Measurements from ENCODE around the gene KCNH6.
A peak's percentile ranks its signal among the peaks of the same experiment; 100 is the strongest.

KCNH6 gene

GRCh38 chr17:63523253-63523855, at the start of gene KCNH6:
TSS of gene KCNH6 (plus strand) at chr17:63523358. CDS start at chr17:63523414, 56 bp downstream.
- DNase-seq (ENCODE audit: low read depth), result no peak

DNA sequence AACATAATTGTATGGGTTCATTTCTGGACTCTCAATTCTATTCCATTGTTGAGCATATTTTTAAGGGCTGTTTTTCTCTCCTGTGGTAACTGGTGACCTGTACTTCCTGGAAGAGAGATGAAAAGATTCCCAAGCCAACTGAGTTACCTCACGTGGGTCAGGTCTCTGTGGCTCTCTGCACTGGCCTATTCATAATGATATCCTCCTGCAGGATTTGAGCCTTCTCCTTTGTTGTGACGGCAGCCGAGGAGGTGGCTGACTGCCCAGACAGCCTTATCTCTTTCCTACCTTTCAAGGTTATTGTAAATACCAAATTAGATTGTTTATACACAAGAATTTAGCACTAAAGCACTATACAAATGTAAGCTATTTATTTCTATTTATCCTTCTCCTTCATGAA, 49.0 kb upstream of the KCNH6 start:
- DNase-seq (ENCODE audit: low read depth), result no peak

DNA sequence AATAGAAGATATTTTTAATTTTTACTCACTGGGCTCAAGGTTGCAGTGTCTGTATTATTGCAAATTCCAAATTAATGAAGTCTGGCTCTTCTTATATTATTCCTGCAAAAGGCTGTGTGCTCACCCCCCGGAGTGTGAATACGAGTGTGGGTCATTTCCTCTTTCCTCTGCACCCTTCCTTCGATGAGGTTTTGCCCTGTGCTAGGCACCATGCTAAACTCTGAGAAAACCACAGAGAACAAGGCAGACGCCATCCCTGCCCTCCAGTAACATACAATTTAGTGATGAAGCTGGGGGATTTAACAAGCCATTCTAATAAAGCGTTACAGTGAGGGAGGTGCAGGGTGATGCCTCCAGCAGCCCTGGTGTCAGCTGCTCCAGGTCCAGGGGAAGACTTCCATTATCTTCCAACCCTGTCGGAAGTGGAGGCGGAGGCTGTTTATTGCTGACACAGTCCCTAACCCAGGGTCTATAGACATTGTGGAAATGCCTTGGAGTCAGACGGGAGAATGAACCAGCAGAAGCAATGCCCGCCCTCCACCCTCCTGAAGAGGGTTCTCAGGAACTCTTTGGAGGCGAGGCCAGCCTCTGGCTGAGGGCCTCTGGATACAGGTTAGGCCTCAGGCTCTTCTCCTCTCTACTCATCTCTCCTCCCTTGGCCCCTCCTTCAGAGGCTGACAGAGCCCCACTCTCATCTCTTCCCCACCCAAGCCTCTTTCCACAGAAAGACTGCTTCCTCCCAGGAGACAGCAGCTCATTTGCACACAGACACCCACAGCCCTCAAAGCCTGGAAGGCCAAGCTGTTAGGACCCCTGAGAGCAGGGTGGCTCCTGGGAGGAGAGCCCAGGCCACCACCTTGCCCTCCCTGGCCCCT, 48.3 kb upstream of the KCNH6 start:
- DNase-seq (ENCODE audit: low read depth), result no peak

GRCh38 chr17:63475491-63476412, 47.4 kb upstream of the KCNH6 start:
- no peak for DNase-seq (ENCODE audit: low read depth)

DNA sequence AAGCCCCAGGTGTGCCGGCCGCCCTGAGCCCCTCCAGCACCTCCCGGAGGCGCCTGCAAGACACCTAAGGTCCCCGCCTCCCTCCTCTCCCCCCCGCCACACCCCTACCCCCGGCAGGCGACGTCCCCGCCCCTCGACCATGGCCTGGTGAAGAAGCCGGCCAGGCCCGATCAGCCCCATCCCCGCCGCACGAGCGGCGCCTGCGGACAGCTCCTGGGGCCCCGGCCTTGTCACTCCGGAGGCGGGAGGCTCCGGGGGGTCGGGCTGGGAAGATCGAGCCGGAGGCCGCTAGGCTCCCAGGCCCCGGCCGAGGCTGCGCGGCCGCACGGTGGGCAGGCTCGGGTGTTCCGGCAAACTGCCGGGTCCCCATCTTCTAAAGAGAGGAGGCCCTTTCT, 46.7 kb upstream of the KCNH6 start:
- peak; percentile 18 for DNase-seq (ENCODE audit: low read depth)

GRCh38 chr17:63476854-63477479, 46.2 kb upstream of the KCNH6 start, which contains the start of gene ACE:
TSS of gene ACE (plus strand) at chr17:63477061. CDS start at chr17:63477095, 34 bp downstream.
- peak; percentile 32 for DNase-seq (ENCODE audit: low read depth)

DNA sequence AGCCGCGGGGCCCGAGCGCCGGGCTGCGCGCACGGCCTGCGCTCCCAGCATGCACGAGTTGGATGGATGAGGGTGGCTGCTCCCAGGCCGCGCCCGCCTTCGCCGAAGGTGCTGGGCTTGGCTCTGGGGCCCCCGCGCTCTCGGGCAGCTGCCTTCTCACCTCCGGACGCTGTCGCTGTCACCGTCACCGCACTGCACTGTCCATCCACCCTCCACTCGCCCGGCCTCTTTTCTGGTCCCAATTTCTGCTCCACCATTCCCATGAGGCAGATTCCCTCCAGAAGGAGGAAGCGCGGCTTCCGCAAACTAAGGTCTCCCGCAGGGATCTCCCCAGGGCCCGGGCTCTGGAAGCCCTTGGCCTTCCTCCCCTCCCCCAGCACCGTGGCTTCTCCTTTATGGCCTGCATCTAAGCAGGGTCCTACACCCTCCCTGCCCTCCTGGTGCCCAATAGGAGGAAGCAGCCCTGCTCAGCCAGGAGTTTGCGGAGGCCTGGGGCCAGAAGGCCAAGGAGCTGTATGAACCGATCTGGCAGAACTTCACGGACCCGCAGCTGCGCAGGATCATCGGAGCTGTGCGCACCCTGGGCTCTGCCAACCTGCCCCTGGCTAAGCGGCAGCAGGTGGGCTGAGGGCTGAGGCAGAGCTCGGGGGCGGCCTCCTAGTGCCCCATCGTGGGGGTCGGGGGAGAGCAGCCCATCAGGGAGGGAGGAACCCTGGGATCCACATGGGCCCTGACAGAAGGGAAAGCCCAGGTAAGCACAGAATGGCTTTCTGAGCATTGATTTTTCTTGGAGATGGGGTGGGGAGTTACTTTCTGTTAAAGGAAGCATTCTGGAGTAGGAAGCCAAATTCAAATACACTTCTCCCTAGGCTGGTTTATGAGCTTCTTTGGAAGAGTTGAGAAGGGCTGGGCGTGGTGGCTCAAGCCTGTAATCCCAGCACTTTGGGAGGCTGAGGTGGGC, 45.4 kb upstream of the KCNH6 start:
- no peak for DNase-seq (ENCODE audit: low read depth)

DNA sequence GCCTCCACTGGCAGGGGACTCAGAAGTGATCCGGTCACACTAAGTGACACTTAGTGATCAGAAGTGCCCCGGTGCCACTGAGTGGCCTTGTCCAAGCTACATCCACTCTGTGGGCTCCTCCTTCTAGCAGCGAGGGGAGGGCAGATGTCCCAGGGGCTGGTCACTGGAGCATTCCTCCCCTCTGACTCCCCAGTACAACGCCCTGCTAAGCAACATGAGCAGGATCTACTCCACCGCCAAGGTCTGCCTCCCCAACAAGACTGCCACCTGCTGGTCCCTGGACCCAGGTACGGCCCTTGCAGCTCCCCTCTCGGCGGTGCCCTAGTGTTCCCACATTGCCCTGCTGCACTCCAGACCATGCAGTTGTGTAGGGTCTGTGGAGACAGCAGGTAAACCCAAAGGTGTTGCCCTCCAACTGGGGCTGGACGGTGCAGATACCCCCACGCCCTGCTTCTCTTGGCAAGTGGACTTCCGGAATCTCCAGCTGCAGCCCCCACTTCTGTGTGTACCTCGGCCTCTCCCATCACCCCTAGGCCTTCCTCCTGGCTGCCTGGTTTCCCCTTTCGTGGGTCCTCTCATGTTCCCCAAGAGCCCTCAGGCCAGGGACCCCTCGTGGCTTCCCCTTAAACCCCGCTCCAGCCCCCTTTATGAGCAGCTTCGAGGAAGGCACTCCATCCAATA, 44.2 kb upstream of the KCNH6 start:
- peak; percentile 97 for DNase-seq (ENCODE audit: low read depth)

GRCh38 chr17:63479495-63480184, 43.5 kb upstream of the KCNH6 start:
- DNase-seq (ENCODE audit: low read depth), result no peak

- no peak for DNase-seq (ENCODE audit: low read depth)
Observed at GRCh38 chr17:63480192-63480784, 42.9 kb upstream of the KCNH6 start.

DNA sequence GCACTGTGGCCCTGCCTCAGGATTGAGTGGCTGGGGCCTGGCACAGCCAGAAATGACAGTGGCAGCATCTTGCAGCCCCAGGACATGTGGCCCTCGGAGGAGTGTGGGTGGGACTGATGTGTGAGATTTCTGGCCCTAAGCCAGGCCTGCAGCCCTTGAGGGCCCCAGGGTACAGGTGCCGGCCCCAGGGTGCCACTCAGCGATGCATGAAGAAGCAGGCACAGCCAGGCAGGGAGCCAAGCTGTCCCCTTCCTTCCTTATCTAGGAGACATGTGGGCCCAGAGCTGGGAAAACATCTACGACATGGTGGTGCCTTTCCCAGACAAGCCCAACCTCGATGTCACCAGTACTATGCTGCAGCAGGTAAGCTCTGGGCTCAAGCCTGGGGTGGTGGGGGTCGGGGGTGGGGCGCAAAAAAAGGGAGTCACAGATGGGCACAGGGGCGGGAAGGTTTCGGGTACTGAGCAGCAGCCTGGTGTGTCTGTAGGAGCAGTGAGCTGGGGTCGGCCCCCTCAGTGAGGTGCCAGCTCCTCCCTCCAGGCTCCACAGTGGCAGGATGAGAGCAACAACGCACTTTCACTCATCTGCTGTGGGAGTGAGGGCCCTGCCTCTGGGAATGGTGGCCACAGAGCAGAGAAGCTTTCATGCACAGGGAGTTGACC, 42.2 kb upstream of the KCNH6 start:
- no peak for DNase-seq (ENCODE audit: low read depth)

GRCh38 chr17:63481488-63481870, 41.7 kb upstream of the KCNH6 start:
- no peak for DNase-seq (ENCODE audit: low read depth)

GRCh38 chr17:63482509-63482908, 40.6 kb upstream of the KCNH6 start:
- DNase-seq (ENCODE audit: low read depth), result no peak

DNA sequence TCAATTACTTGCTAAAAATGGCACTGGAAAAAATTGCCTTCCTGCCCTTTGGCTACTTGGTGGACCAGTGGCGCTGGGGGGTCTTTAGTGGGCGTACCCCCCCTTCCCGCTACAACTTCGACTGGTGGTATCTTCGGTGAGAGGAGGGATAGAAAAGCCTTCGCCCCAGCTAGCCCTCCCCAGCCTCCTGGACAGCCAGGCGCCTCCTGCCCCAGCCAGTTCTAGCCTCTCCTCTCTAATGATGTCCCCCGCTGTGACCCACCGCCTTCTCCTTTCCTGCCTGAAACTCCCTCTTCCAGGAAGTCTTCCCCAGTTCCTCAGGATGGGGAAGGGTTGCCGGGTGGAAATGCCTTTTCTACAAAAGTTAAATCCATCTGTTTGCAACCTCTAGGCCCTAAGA, 40.1 kb upstream of the KCNH6 start:
- DNase-seq (ENCODE audit: low read depth), result no peak

- DNase-seq (ENCODE audit: low read depth), result no peak
Observed at GRCh38 chr17:63483655-63484575, 39.2 kb upstream of the KCNH6 start.

DNA sequence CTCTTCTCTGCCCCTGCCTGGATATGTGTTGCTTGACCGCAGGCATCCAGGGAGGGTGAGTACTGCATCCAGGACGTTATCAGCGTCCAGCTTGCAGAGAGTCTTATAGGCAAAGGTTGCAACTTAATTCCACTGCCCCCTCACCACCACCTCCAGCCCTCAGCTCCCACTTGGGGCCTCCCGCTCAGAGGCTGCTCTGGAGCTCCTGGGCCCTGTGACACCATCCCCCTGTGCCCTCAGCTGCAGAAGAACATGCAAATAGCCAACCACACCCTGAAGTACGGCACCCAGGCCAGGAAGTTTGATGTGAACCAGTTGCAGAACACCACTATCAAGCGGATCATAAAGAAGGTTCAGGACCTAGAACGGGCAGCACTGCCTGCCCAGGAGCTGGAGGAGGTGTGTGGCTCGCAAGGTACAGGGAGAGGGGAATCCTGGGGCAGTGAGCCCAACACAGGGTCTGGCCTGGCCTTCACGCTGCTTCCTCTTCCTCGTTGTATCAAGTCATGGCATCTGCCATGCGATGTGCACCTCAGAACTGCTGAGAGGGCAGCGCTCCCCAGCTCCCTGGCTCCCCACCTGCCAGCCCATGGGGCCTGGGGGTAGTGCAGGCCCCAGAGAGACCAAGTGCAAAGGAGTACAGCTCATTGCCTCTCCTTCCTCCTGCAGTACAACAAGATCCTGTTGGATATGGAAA, 36.7 kb upstream of the KCNH6 start:
- no peak for DNase-seq (ENCODE audit: low read depth)

GRCh38 chr17:63487014-63487339, 36.2 kb upstream of the KCNH6 start:
- no peak for DNase-seq (ENCODE audit: low read depth)
